OCI-LY1 (cell line): ENCODE measurements around the gene P3H2.

Source experiments
- EZH2 ChIP-seq: fragments of 200-600 bp; sonication (generic), shearing (Covaris generic); IDR thresholded peaks from 2 replicates; pipeline ENCODE4 v1.8.0; 2017; ENCODE audit warnings: borderline replicate concordance, mixed run types, mild to moderate bottlenecking, antibody characterized with exemption, low read length, moderate library complexity, mixed read lengths
- TF ChIP-seq, protein P1 (sequence below): fragments of 200-600 bp; sonication (generic), shearing (Covaris generic); IDR thresholded peaks from 2 replicates; pipeline ENCODE4 v1.5.1; 2017; ENCODE audit warnings: mild to moderate bottlenecking, antibody characterized with exemption, low read length, moderate library complexity, mixed read lengths

DNA sequence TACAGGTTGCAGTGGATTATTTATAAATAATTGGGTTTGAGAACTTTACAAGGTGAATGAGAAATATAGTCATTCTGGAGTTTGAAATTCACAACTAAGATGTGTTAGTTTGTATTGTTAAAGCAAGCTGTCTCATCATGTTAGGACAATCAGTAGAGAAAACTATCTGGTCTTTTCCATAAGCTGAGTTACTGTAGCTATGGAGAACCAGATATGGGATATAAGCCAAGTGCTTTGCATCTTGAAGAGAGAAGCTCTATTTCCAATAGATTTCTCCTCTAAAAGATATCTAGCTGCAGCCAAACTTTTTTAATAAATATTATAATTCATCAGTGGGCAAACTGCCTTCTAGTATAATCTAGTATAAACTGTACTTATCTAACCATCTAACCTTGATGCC is 11.3 kb downstream of the P3H2 start:
- TF ChIP-seq, protein P1, sequence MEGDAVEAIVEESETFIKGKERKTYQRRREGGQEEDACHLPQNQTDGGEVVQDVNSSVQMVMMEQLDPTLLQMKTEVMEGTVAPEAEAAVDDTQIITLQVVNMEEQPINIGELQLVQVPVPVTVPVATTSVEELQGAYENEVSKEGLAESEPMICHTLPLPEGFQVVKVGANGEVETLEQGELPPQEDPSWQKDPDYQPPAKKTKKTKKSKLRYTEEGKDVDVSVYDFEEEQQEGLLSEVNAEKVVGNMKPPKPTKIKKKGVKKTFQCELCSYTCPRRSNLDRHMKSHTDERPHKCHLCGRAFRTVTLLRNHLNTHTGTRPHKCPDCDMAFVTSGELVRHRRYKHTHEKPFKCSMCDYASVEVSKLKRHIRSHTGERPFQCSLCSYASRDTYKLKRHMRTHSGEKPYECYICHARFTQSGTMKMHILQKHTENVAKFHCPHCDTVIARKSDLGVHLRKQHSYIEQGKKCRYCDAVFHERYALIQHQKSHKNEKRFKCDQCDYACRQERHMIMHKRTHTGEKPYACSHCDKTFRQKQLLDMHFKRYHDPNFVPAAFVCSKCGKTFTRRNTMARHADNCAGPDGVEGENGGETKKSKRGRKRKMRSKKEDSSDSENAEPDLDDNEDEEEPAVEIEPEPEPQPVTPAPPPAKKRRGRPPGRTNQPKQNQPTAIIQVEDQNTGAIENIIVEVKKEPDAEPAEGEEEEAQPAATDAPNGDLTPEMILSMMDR = no peak
- no peak for TF ChIP-seq EZH2
